Lung microvascular endothelial cell (primary cell): Measurements from ENCODE around the gene CWC22. TPM values are rescaled to one million over a fixed set of nuclear protein-coding genes. Genes with fewer than 3 reads are reported as not detected.
"Not testable (repeated sequence)": the region's sequence is repeated elsewhere in the genome, so short reads cannot be mapped to it uniquely, and the experiment has no call there.

Experiments
- DNase-seq, 2 donors: peaks; one replicate each; pipeline versions ENCODE4 v3.0.0 to v3.0.0-alpha.2; 2010; ENCODE audit warnings: low read depth in 2 of 2
- total RNA-seq: library from RNA; depleted of rRNA; stranded (reverse); fragments of >200 nt; gene quantifications from 2 replicates; pipeline ENCODE4 v1.2.1, GENCODE V29; 2014

The CWC22 gene
- total RNA-seq, 1 donor from 2014 or later, result 12.5 TPM

DNA sequence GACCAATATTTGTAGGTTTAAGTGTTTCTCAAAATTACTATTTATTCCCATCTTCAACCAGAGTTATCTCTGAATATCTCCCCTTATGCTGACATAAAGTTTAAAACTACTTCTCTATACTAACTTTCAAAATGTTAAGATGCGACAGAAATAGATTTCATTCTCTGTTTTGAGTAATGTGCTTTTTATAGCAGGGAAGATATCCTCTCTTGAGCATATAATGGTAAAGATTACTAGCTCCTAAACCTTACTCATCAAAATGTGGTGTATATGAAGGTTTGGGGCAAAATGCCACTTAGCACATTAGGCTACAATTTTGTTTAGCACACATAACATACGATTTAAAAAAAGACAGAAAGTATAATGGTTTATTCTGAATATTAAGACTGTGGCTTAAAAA lies 54.4 kb downstream of the CWC22 start:
- DNase-seq, result no peak

DNA sequence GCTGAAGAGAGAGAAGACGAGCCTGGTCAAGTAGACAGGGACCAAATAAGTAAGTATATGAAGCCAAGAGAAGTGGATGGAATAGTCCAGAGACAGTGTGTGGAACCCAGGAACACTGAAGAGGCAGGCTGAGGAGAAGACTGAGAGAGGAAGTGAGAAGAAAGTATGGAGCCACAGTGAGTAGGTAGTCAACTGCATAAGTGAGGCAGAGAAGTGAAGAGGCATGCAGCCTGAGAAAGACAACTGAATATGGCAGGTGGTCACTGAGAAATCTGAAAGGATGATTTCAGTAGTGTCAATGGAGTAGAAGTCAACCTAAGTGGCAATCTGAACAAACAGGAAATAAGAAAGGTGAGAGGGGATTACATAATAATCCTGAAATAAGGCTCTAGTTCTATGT lies 55.4 kb downstream of the CWC22 start:
- DNase-seq, result no peak

DNA sequence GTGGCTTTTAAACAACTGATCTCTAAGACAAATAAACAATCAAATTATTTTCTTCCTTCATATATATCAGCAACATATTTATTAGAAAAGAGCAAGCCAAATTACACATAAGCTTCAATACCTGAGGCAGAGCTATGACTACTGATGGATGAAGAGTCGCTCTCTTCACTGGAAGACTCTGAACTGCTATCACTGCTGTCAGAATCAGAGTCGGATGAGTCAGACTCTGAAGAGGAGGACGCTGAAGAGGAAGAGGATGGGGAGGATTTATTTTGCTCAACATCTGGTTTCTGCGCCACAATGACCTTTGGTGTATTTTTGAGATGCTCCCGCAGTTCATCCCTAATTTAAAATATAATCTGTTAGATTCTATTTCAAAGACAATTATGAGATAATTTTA lies 56.7 kb downstream of the CWC22 start:
- no peak for DNase-seq

DNA sequence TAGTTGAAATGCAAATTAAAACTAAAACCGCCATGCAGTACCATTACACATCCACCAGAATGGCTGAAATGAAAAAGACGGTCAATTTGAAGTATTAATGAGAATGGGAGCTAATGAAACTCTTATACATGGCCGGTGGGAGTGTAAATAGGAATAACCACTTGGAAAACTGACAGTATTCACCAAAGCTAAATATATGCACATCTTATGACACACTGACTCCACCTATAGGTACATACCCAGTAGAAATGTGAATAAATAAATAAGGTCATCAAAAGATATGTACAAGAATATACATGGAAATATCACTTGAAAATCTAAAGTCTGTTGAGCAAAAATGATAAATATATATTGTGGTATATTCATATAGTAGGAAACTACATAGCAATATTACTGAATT lies 57.7 kb downstream of the CWC22 start:
- DNase-seq, result no peak

DNA sequence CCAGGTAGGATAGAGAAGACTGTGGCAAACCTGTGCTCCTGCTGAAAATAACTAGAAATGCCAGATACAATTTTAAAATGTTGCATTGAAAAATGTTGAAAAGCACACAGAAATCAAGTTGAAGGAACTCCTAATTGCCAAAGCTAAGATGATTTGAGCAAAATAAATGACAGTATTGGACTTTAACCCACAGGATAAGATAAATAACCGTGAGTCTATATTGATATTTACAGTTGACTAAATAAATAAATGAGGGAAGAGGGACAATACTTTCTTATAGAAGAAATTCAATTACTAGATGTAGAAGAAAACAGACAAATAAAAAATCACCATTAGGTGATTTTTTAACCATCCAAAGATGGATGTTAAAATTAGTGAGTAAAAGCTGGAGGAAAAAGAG lies 59.0 kb downstream of the CWC22 start:
- DNase-seq, result no peak

DNA sequence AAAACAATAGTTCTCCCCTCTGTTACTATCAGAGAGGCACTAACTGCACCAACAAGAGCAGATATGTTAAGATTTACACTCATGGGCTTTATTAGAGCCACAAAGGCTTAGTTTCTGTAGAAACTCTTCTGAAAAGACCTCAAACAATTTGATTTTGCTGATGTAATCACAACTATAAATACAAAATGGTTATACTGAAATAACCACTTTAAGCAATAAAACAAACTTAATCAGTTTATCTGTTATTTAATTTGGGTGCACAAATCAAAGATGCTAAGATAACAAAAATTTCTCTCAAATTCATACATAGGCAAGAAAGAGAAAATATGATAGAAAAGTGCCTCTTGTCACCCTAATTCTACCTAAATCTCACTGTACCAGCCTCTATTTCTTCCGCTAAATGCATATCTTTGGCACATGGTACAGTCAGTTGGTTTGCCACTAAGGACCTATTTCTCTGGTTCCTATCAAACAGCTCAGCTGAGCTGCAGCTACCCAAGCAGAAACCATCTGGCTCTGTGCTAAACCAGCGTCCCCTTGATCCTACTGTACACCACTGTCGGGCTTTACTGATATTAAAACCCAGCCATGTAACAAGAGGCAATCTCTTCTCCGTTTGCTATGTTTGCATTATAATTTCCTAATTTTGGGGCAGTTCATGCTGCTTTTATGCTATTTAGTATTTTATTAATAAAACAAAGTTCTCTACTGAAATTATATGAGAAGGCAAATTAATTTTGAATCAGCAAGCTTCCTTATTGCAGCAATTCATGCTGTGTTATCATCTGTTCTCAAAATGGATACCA lies 60.1 kb downstream of the CWC22 start:
- DNase-seq, result no peak

DNA sequence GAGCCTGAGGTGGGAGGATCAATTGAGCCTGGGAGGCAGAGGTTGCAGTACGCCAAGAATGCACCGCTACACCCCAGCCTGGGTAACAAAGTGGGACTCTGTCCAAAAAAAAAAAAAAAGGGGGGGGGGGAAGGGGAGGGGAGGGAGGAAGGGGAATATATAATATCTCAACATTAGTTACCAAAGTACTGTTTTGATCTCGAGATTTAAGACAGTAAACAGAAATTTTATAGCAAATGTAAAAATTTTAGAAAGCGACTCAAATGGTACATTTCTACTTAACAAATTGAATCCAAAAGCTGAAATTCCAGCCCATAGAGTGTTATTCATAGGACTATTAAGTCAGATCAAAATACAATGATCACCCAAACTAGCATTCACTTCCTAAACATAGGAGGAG lies 60.8 kb downstream of the CWC22 start:
- no peak for DNase-seq

DNA sequence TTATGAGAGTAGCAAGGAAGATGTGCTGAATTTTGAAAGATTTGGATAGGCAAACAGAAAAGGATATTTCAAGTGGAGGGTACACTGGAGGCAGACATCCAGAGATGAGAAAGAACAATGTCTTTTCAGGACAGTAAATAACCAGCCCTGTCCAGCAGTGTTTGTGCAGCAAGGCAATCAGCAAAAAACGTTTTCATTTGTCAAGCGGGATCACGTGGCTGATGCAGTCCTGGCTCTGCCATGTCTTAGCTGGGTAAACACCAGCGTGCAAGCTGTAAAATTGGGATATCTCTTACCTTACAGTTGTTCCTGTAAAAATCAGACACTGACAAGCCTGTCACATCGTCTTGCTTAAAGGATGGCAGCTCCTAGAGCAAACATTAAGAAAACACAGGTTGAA lies 67.8 kb downstream of the CWC22 start:
- DNase-seq, result no peak

DNA sequence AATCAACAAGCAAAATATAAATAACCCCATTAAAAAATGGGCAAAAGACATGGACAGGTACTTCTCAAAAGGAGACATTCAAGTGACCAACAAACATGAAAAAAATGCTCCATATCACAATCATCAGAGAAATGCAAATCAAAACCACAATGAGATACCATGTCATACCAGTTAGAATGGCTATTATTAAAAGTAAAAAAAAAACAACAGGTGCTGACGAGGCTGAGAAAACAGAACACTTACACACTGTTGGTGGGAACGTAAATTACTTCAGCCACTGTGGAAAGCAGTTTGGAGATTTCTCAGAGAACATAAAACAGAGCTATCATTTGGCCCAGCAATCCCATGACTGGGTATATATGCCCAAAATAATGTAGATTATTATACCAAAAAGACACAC lies 69.1 kb downstream of the CWC22 start:
- no peak for DNase-seq

DNA sequence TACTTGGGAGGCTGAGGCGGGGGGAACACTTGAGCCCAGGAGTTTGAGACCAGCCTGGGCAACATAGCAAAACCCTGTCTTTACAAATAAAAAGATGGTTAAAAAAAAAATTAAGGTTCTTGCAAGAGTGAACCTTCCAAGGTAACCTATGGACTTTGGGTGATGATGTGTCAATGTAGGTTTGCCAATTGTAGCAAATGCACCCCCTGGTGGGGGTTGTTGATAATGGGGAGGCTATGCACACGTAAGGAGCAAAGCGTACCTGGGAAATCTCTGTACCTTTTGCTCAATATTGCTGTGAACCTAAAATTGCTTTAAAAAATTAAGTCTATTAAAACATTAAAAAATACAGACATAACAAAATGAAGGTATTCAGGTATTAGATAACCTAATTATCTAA lies 70.4 kb downstream of the CWC22 start:
- peak; percentile 12 to 32 for DNase-seq

DNA sequence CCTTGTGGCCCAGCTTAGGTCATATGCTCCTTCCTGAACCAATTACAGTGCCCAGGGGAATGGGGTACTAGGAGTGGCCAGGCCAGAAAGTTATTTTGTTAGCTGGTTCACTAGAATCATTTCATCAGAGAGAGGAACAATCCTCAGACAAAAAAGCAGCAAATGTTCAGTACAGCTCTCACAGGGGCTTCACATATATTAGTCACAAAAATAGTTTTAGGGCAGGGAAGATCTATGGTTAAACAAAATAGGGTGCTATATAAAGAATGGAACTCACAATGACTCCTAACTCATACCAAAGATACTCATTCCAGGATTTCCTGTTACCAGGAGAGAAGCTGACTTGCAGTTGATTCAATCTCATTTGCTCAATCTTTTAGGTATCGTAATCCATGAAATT lies 71.0 kb downstream of the CWC22 start:
- DNase-seq, result peak in 1 of 2 donors; percentile 7

DNA sequence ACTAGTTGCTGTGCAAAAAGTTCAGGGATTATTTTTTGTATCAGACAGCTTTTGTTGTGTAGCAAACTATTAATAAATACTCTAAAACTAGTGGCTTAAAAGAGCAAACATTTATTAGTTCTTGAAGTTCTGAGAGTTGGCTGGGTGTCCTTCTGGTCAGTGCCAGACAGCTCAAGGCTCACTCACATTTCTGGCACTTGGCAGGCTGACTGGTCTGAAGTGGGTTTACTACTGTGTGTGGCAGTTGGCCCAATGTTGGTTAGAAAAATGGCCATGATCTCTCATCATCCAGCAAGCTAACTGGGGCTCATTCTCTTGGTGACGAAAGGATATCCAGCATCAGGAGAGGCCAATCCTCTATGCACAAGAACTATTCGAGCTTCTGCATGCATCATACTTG lies 74.3 kb downstream of the CWC22 start:
- no peak for DNase-seq

DNA sequence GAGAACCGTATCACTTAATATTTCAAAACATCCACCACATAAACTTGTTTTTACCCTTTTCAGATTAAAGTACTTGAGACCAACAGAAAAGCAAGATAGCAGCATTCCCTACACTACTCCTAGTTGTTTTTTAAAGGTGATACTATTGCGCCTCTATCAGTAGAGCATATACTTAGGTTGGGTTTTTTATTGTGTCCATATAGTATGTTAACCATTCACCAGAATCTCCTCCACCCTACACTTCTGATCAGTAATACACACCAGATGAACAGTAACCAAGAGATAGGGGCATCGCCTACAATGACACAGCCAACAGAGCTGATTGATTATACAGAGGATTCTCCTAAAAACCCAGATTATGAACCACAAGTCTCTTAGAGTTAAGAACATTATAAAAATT lies 75.6 kb downstream of the CWC22 start:
- no peak for DNase-seq

DNA sequence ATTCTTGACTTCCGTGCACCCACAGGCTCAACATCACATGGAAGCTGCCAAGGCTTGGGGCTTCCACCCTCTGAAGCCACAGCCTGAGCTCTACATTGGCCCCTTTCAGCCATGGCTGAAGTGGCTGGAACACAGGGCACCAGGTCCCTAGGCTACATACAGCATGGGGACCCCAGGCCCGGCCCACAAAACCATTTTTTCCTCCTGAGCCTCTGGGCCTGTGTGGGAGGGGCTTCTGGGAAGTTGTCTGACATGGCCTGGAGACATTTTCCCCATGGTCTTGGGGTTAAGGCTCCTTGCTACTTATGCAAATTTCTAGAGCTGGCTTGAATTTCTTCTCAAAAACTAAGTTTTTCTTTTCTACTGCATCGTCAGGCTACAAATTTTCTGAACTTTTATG lies 77.1 kb downstream of the CWC22 start:
- DNase-seq, result not testable (repeated sequence)

DNA sequence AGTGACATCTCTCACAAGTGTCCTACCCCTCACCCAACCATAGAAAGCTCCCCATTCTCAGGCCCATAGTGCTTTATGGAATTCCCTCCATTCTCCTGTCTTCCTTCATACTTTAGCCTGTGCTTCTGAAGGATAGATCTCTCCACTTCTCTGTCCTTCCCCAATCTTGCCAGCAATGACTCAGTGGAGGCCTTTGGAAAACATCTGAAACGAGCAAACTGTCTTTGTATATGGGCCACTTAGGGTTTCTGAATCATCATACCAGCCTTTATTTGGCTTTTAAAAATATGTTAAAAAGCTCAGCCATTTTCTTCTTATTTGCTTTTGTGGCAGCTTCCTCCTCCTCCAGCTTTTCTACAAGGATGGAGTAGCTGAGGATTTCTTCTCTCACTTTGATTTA lies 80.1 kb downstream of the CWC22 start:
- DNase-seq, result no peak

DNA sequence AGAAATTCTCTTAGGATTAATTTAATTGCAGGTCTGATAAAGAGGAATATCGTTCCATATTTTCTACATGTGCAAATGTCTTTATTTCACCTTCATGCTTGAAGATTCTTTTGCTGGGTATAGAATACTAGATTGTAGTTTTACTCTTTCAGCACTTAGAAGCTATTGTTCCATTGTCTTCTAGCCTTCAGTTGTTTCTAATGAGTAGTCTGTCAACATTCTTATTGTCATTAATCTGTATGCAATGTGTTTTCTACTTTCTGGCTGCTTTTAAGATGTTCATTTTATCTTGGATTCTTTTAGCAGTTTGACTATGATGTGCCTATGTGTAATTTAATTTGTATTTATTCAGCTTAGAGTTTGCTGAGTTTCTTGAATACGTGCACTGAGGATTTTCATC lies 81.4 kb downstream of the CWC22 start:
- DNase-seq, result no peak

DNA sequence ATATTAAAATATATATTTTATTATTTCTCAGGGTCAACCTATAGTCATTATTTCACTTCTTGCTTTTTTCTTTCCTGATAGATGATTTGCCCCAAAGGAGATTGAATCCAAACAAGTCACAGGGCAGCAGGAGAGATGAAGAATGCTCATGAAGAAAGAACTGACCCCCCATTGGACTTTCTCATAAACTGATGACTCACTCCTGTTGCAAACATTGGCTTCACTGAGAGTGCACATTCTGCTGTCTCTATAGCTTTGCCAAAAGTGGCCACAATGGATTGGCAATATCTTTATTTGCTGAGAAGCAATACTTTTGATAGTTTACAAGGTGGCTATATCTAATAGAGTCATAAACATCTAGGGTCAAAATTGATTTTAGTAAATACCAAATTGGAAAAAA lies 89.8 kb downstream of the CWC22 start:
- peak in 1 of 2 donors; percentile 5 for DNase-seq

DNA sequence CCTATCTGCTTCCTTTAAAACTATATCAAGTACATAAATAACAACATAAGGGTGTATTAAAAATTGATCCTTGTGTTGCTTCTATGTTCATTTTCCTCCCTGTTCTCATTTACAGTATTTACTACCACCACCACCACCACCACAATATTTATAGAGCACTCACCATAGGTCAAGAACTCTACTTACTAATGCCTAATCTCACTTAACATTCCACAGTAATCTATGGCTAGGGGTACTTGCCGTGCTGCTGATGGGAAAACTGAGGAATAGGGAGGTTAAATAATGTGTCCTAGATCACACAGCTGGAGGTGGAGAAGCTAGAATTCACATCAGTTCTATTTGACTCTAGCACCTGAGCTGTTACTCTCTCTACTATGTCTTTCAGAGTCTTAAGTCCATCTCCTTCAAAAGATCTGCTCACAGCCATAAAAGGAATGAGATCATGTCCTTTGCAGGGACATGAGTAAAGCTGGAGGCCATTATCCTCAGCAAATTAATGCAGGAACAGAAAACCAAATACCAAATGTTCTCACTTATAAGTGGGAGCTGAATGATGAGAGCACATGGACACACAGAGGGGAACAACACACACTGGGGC lies 91.6 kb downstream of the CWC22 start:
- DNase-seq, result no peak

DNA sequence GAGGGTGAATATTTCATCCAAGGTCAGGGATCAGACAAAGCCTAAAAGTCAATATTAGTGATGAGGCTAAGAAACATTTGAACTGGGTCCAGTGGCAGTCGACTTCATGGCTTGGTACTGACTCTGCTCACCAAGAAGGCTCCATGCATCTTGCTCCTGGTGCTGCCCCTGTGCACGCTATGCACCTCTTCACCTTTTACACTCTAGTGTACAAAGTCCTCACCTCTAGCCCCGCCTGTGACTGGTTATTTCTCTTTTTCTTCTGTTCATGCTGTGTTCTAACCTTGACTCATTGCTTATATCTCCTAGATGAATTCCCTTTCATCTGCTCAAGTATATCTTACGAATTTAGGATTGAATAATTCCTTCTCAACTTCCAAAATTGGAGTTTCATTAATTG lies 93.3 kb downstream of the CWC22 start:
- DNase-seq, result no peak

DNA sequence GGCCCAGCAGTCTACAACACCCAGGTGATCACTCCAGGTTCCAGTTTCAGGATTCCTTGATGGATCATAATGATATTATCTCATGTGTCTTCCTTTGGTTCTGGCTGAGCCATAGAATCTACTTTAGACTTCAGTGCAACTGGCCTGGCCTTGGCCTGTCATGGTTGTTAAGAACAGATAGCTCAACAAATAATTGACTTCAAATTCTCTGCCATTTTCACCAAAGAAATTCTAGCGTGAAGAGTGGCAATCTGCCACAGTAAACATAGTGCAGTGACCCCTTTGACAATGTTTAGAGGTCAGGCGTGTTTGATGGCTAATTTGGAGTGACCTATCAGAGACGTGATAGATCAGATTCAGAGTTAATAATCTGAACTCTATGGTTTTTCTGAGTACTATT lies 95.5 kb downstream of the CWC22 start:
- DNase-seq, result no peak

DNA sequence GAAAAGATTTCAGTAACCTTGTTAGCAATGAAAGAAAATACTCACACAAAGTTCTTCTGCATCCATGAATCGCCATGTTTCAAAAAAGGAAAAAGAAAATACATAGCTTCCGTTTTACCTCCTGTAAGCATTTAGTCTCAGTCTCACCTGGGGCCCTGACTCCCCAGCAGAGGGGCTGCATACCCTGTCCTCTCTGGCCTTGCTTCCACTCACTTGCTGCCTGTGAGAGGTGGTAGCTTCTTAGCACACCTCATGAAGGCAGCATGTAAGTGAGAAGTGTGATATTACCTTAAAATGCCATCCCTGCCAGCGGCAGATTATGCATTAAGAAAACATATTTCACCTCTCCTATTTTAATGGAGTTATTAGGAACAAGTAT lies 96.4 kb downstream of the CWC22 start:
- no peak for DNase-seq

DNA sequence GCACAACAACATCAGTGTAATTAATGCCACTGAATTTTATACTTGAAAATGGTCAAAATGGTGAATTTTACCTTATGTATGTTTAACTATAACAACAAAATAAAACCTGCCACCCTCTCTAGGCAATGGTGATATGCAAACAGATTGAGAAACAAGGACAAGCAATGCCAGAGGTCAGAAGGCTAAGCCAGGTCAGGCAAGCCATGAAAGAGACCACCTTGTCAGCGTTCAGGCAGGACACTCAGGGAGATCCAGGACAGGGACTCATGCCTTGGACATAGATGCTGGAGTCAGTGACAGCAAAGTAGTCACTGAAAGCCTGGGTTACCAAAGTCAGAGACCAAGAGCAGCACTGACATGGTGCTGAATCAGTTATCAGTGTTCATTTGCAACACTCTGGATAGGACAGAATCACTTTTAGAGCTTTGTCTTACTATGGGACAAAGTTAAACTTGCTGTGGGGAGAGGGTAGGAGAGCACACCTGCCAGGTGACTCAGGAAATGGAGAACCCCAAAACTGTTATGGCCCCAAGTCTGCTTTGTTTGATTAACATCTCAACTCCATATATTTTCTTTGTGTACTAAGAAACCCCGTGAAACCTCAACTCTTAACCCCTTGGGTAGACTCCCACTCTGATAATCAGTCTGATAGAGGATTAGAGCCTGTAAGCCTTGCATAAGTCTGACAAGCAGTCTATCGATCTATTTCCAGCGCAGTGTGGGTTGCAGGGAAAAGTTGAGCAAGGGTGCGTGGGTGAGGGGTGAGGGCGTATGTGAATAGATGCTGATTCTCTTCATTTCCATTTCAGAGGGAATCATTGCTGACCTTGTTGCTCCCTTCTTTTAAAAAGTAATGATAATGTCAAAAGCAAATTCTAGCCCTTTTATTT lies 97.0 kb downstream of the CWC22 start:
- DNase-seq, result no peak

DNA sequence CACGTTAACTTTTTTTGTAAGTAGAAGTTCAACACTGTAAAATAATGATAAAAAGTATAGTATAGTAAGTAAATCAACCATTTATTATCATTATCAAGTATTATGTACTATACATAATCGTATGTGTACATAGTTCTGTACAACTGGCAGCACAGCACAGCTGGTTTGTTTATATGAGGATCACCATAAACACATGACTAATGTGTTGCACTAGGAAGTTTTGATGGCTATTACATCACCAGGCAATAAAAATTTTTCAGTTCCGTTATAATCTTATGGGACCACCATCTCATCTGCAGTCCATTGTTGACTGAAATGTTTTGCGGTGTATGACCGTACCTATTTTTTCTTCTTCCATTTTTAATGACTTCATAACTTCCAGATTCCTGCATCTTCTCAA lies 106.4 kb downstream of the CWC22 start:
- DNase-seq, result no peak
